IMR-90 (cell line): ENCODE results near the gene HRAS. TPM values are rescaled to one million over a fixed set of nuclear protein-coding genes. Genes with fewer than 3 reads are reported as not detected.

ENCODE experiments used
- ATAC-seq: fragments of 200-7000 bp; cut with Tn5 transposase; 2 replicates; pipeline ENCODE4 v1.9.1; 2020; ENCODE audit warnings: low read depth, mild to moderate bottlenecking, moderate library complexity
- BruUV-seq: library from RNA; stranded (reverse); fragments of 400-500 nt; replicated peaks from 2 replicates; lab custom pipeline; 2021; lab: Mats Ljungman, UMichigan
- CTCF ChIA-PET: fragments of 300-600 bp; formaldehyde crosslinking; extraction: SDS; loops from one replicate; lab custom pipeline; 2021; ENCODE audit warnings: antibody characterized with exemption; lab: Yijun Ruan, JAX
- POLR2A ChIA-PET: fragments of 300-600 bp; sonication (Branson Sonifier 250); formaldehyde crosslinking; loops from one replicate; lab custom pipeline; 2022; ENCODE audit warnings: antibody characterized with exemption; ENCODE audit not compliant: unreplicated experiment; lab: Charles Lee
- DNase-seq: peaks from one replicate; pipeline ENCODE4 v3.0.0; 2013
- H2AFZ ChIP-seq: replicated peaks from 2 replicates; pipeline ENCODE3; 2013; ENCODE audit warnings: low read length, mild to moderate bottlenecking; ENCODE audit not compliant: poor library complexity
- H2AK5ac ChIP-seq: 2 replicates; pipeline ENCODE4 v1.6.1; 2013; ENCODE audit warnings: low read depth, low read length, inconsistent platforms
- H2AK9ac ChIP-seq: replicated peaks from 2 replicates; pipeline ENCODE3; 2013; ENCODE audit warnings: mild to moderate bottlenecking, low read depth, low read length, moderate library complexity; ENCODE audit not compliant: poor library complexity
- H2BK120ac ChIP-seq: 2 replicates; pipeline ENCODE4 v1.6.1; 2013; ENCODE audit warnings: low read depth, low read length, inconsistent platforms
- H2BK15ac ChIP-seq: 3 replicates; pipeline ENCODE4 v1.6.1; 2013; ENCODE audit warnings: low read depth, low read length, inconsistent platforms
- H2BK20ac ChIP-seq: 2 replicates; pipeline ENCODE4 v1.6.1; 2013; ENCODE audit warnings: low read depth, mild to moderate bottlenecking, inconsistent platforms, low read length, moderate library complexity
- H2BK5ac ChIP-seq: 2 replicates; pipeline ENCODE4 v1.6.1; 2013; ENCODE audit warnings: mild to moderate bottlenecking, low read depth, low read length, inconsistent platforms; ENCODE audit not compliant: poor library complexity, severe bottlenecking
- H3K14ac ChIP-seq: replicated peaks from 2 replicates; pipeline ENCODE4 v1.6.1; 2013; ENCODE audit warnings: low read depth, low read length, inconsistent platforms
- H3K18ac ChIP-seq: 2 replicates; pipeline ENCODE4 v1.6.1; 2013; ENCODE audit warnings: low read depth, low read length, control low read depth
- H3K23ac ChIP-seq: 2 replicates; pipeline ENCODE4 v1.6.1; 2013; ENCODE audit warnings: low read depth, low read length, inconsistent platforms
- H3K27ac ChIP-seq: 2 replicates; pipeline ENCODE4 v1.5.1; 2013; ENCODE audit warnings: mild to moderate bottlenecking, control low read depth, low read length; ENCODE audit not compliant: insufficient read depth
- H3K27me3 ChIP-seq: 2 replicates; pipeline ENCODE4 v1.6.1; 2013; ENCODE audit warnings: low read length; ENCODE audit not compliant: control insufficient read depth, insufficient read depth
- H3K36me3 ChIP-seq: 2 replicates; pipeline ENCODE4 v1.6.1; 2013; ENCODE audit warnings: low read length, mixed read lengths; ENCODE audit not compliant: control insufficient read depth, insufficient read depth
- H3K4ac ChIP-seq: 2 replicates; pipeline ENCODE4 v1.6.1; 2013; ENCODE audit warnings: low read depth, low read length, inconsistent platforms
- H3K4me1 ChIP-seq: 2 replicates; pipeline ENCODE4 v1.6.1; 2013; ENCODE audit warnings: low read length, mixed read lengths; ENCODE audit not compliant: control insufficient read depth, insufficient read depth
- H3K4me2 ChIP-seq: 2 replicates; pipeline ENCODE4 v1.6.1; 2013; ENCODE audit warnings: low read depth, mild to moderate bottlenecking, control low read depth, low read length, moderate library complexity
- H3K4me3 ChIP-seq: 2 replicates; pipeline ENCODE4 v1.5.1; 2013; ENCODE audit warnings: low read depth, mild to moderate bottlenecking, control low read depth, low read length, moderate library complexity; ENCODE audit not compliant: insufficient read depth
- H3K56ac ChIP-seq: 2 replicates; pipeline ENCODE4 v1.6.1; 2013; ENCODE audit warnings: low read length, inconsistent platforms; ENCODE audit not compliant: insufficient read depth; ENCODE audit errors: extremely low read depth
- H3K79me1 ChIP-seq, 2 experiments: 2 replicates each; pipeline ENCODE4 v1.6.1; 2013; ENCODE audit warnings: low read length in 2 of 2, inconsistent platforms in 1 of 2, low read depth in 1 of 2
- H3K9ac ChIP-seq: 2 replicates; pipeline ENCODE4 v1.6.1; 2013; ENCODE audit warnings: low read depth, low read length, control low read depth
- H3K9me1 ChIP-seq: 2 replicates; pipeline ENCODE4 v1.6.1; 2013; ENCODE audit warnings: low read length, inconsistent platforms; ENCODE audit not compliant: insufficient read depth
- H3K9me3 ChIP-seq: 2 replicates; pipeline ENCODE4 v1.6.1; 2013; ENCODE audit warnings: low read length; ENCODE audit not compliant: control insufficient read depth, insufficient read depth
- H4K20me1 ChIP-seq: 2 replicates; pipeline ENCODE4 v1.6.1; 2013; ENCODE audit warnings: low read length, inconsistent platforms; ENCODE audit not compliant: insufficient read depth
- H4K5ac ChIP-seq: 2 replicates; pipeline ENCODE4 v1.6.1; 2013; ENCODE audit warnings: mild to moderate bottlenecking, low read depth, low read length, control low read depth
- H4K8ac ChIP-seq, 2 experiments: 2 replicates each; pipeline ENCODE4 v1.6.1; 2013; ENCODE audit warnings: low read depth in 2 of 2, low read length in 2 of 2, control low read depth in 1 of 2, inconsistent platforms in 1 of 2
- H4K91ac ChIP-seq: 2 replicates; pipeline ENCODE4 v1.6.1; 2013; ENCODE audit warnings: low read depth, low read length, inconsistent platforms; ENCODE audit not compliant: insufficient read depth
- CEBPB ChIP-seq: IDR thresholded peaks from 2 replicates; pipeline ENCODE4 v1.6.1; 2012; ENCODE audit warnings: low read depth, low read length, improper control_type of control experiment
- CTCF ChIP-seq: conservative IDR thresholded peaks from 2 replicates; pipeline ENCODE4 v1.5.1; 2012; ENCODE audit warnings: mild to moderate bottlenecking, low read depth, low read length, improper control_type of control experiment
- FOS ChIP-seq: fragments of 150-350 bp; IDR thresholded peaks from 2 replicates; pipeline ENCODE4 v1.6.1; 2016; ENCODE audit warnings: low read depth, low read length
- MAZ ChIP-seq: IDR thresholded peaks from 2 replicates; pipeline ENCODE4 v1.6.1; 2012; ENCODE audit warnings: low read depth, mild to moderate bottlenecking, low read length, improper control_type of control experiment, moderate library complexity, borderline replicate concordance
- MXI1 ChIP-seq: IDR thresholded peaks from 2 replicates; pipeline ENCODE4 v1.6.1; 2012; ENCODE audit warnings: low read depth, mild to moderate bottlenecking, low read length, moderate library complexity, borderline replicate concordance
- NFE2L2 ChIP-seq: fragments of 150-350 bp; IDR thresholded peaks from 2 replicates; pipeline ENCODE4 v1.6.1; 2016; ENCODE audit warnings: low read depth, mild to moderate bottlenecking, low read length
- POLR2A ChIP-seq: IDR thresholded peaks from 2 replicates; pipeline ENCODE4 v1.6.1; 2012; ENCODE audit warnings: mild to moderate bottlenecking, low read depth, low read length
- RFX5 ChIP-seq: IDR thresholded peaks from 2 replicates; pipeline ENCODE4 v1.8.0; 2012; ENCODE audit warnings: low read depth, mild to moderate bottlenecking, low read length, moderate library complexity
- USF2 ChIP-seq: fragments of 150-350 bp; IDR thresholded peaks from 2 replicates; pipeline ENCODE4 v1.6.1; 2017; ENCODE audit warnings: mild to moderate bottlenecking, antibody characterized with exemption, low read length, low read depth
- WGBS, 2 experiments: methylation state at CpG; one replicate each; pipeline versions ENCODE4 v1.1.5 to v1.1.7; 2013; ENCODE audit warnings: missing lambda C conversion rate in 2 of 2; ENCODE audit not compliant: insufficient read length in 1 of 2; ENCODE audit errors: extremely low coverage in 2 of 2; 5-methylcytosine and 5-hydroxymethylcytosine counted together
- dilution Hi-C: fragments of 300-500 bp; cut with HindIII; formaldehyde crosslinking; loops from one replicate; pipeline ENCODE4 v1.14.3; 2018; ENCODE audit warnings: low sequenced_read_pairs; ENCODE audit not compliant: unreplicated experiment
- in situ Hi-C: fragments of 300-500 bp; cut with MboI; formaldehyde crosslinking; loops from 3 replicates; pipeline ENCODE4 v1.14.3; 2019; ENCODE audit warnings: low sequenced_read_pairs, inconsistent platforms, mixed read lengths
- intact Hi-C: fragments of 100-400 bp; cut with micrococcal nuclease; formaldehyde crosslinking; loops from 2 replicates; pipeline ENCODE4 v1.10.0; 2022
- polyA plus RNA-seq, 3 experiments: library from polyadenylated mRNA; depleted of rRNA; stranded (reverse); fragments of >200 nt; gene quantifications; 2 replicates each; pipeline ENCODE4 v1.2.3, GENCODE V29; 2012; ENCODE audit warnings: low replicate concordance in 1 of 3
- total RNA-seq: library from RNA; depleted of rRNA; stranded (reverse); fragments of >200 nt; gene quantifications from 2 replicates; pipeline ENCODE4 v1.2.3, GENCODE V29; 2012

The HRAS gene
- total and polyA plus RNA-seq, 2 of the 4 experiments (the other 2 are of a cell fraction) = 108 to 123 TPM

- Histone ChIP-seq H2BK5ac (no peak overlapping the region), H3K4me3 (no peak overlapping the region), H3K27ac (no peak overlapping the region), H3K4me2 (no peak overlapping the region), H3K79me1 (peaks cover under 1 to 6% of the 10 kb centered on the region in 2 experiments; a peak in 3 of 4 replicates), H2AK5ac (no peak overlapping the region), H3K9me1 (peaks cover 5% of the 10 kb centered on the region; the same call in 1 of the 2 replicates), H3K4me1 (peaks cover 12% of the 10 kb centered on the region), H3K18ac (no peak overlapping the region), H3K14ac (no peak overlapping the region), H2BK15ac (no peak overlapping the region), H2BK120ac (no peak overlapping the region), H3K56ac (no peak overlapping the region), H3K4ac (no peak overlapping the region), H2BK20ac (no peak overlapping the region), H3K9ac (no peak overlapping the region), H4K20me1 (peaks cover 6% of the 10 kb centered on the region), H2AK9ac (no peak overlapping the region), H3K9me3 (no peaks in the 10 kb centered on the region), H4K91ac (no peak overlapping the region), H3K27me3 (peaks cover 51% of the 10 kb centered on the region), H4K5ac (no peak overlapping the region), H4K8ac (no peak overlapping the region), H3K23ac (no peak overlapping the region), H3K36me3 (no peaks in the 10 kb centered on the region), H2AFZ (no peak overlapping the region)
- 81% methylated on average over 13 of the region's 20 CpGs; no CpG with 5 or more reads in 1 of the 2 experiments for WGBS, 2 experiments
- TF ChIP-seq MAZ = no peak
- no peak for TF ChIP-seq POLR2A
- no peak for TF ChIP-seq FOS
- TF ChIP-seq CEBPB = no peak
- TF ChIP-seq CTCF = no peak
- no peak for TF ChIP-seq USF2
- no peak for TF ChIP-seq NFE2L2
- no peak for TF ChIP-seq MXI1
- no peak for TF ChIP-seq RFX5
- intact Hi-C loops = loop anchor here (10.0 kb wide), 1 partner anchor 166 kb away; no protein-coding TSS in a partner anchor
- ChIA-PET POLR2A (no interaction called here), CTCF (no interaction called here)
- no peak for DNase-seq
- in situ Hi-C loops = no loop called here
- no TSS peak for BruUV-seq
- dilution Hi-C loops = no loop called here
- no peak for ATAC-seq
Observed at GRCh38 chr11:558503-558902, 23.1 kb upstream of the HRAS start.
